Neural crest cell (in vitro differentiated cells): ENCODE results near the gene RUFY1. TPM values are rescaled to one million over a fixed set of nuclear protein-coding genes. Genes with fewer than 3 reads are reported as not detected.
A peak's percentile ranks its signal among the peaks of the same experiment; 100 is the strongest.
"Not testable (repeated sequence)": the region's sequence is repeated elsewhere in the genome, so short reads cannot be mapped to it uniquely, and the experiment has no call there.

Experiments used
- DNase-seq: peaks from one replicate; pipeline ENCODE4 v3.0.0; 2021; ENCODE audit warnings: low read depth, mixed read lengths, low spot score
- H3K27ac Mint-ChIP-seq: one replicate; pipeline ENCODE4 v1.8.0; 2021; ENCODE audit warnings: mild to moderate bottlenecking, mixed read lengths; ENCODE audit not compliant: unreplicated experiment
- H3K27me3 Mint-ChIP-seq: 2 replicates; pipeline ENCODE4 v1.8.0; 2021; ENCODE audit warnings: low read depth, mild to moderate bottlenecking, mixed read lengths
- H3K36me3 Mint-ChIP-seq: 2 replicates; pipeline ENCODE4 v1.8.0; 2021; ENCODE audit warnings: low read depth, mild to moderate bottlenecking, mixed read lengths
- H3K4me1 Mint-ChIP-seq: 2 replicates; pipeline ENCODE4 v1.8.0; 2021; ENCODE audit warnings: mixed read lengths
- H3K4me3 Mint-ChIP-seq: one replicate; pipeline ENCODE4 v1.8.0; 2021; ENCODE audit warnings: mild to moderate bottlenecking, mixed read lengths
- H3K9me3 Mint-ChIP-seq: 2 replicates; pipeline ENCODE4 v1.8.0; 2021; ENCODE audit warnings: mixed read lengths
- CTCF ChIP-seq: fragments of 200-600 bp; sonication (generic); conservative IDR thresholded peaks from 2 replicates; pipeline ENCODE4 v1.5.0; 2021; ENCODE audit warnings: antibody characterized with exemption, mild to moderate bottlenecking
- total RNA-seq: library from RNA; stranded (reverse); gene quantifications from 2 replicates; pipeline ENCODE4 v1.2.1, GENCODE V29; 2021

Gene RUFY1
- total RNA-seq, 1 donor from 2014 or later, result 54.9 TPM

GRCh38 chr5:179623003-179623905 is 72.9 kb downstream of the RUFY1 start, which contains the start of gene HNRNPH1:
Gene HNRNPH1 (minus strand): TSS chr5:179623671. CDS start chr5:179623133, 538 bp downstream.
- H3K9me3 Mint-ChIP-seq, result no peaks in the 10 kb centered on the region
- peak within 1 kb of the TSS; percentile 100 for H3K4me3 Mint-ChIP-seq
- peak; percentile 98 for DNase-seq
- H3K4me1 Mint-ChIP-seq, result peaks cover 49% of the 10 kb centered on the region
- no peak for TF ChIP-seq CTCF
- H3K27ac Mint-ChIP-seq, result peak within 1 kb of the TSS; percentile 100
- peaks cover 32% of the 10 kb centered on the region for H3K27me3 Mint-ChIP-seq
- peaks cover 37% of the 10 kb centered on the region for H3K36me3 Mint-ChIP-seq

DNA sequence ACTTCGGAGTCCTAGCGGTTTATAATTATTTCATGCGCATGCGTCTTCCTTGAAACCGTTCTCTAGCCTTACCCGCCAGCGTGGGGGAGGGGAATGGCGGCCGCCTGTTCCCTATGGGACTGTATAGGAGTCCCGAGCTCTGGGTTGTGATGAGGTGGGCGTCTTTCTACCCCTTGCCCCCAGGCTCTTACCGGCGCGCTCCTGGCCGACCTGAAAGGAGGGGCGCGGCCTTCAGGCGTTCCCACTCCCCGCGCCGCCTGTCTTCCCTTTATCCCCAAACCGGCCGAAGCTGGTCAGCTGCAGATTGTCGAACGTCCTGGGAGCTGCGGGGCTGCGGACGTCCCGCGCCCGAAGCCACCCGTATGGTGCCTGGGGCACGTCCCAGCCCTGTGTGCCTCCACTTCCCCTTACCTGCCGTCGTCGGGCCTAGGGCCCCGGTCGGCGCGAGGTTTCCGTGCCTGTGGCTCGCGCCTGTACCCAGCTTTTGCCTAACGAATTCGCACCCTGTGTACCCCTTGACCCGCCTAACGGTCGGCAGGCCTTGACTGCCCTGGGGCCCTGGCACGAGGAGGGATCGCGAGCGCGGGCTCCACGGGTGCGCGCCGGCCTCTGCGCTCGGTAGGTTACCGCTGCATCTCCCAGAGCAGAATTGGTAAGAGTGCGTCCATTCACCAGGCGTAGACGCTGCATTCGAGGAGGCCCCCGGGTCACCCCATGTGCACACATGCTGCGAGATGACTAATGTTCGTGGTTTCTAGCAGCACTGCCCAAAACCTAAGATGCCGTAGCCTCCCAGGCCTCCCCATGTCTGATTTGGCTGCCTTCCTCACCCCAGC is 73.8 kb downstream of the RUFY1 start:
- no peak for DNase-seq
- Mint-ChIP-seq H3K36me3 (peaks cover 34% of the 10 kb centered on the region), H3K27me3 (peaks cover 31% of the 10 kb centered on the region), H3K4me1 (peaks cover 45% of the 10 kb centered on the region), H3K4me3 (peak overlapping the region; percentile 100), H3K9me3 (no peaks in the 10 kb centered on the region), H3K27ac (peak overlapping the region; percentile 99)
- no peak for TF ChIP-seq CTCF

GRCh38 chr5:179624841-179625271 is 74.5 kb downstream of the RUFY1 start:
- no peaks in the 10 kb centered on the region for H3K9me3 Mint-ChIP-seq
- peaks cover 29% of the 10 kb centered on the region for H3K27me3 Mint-ChIP-seq
- H3K4me1 Mint-ChIP-seq, result peaks cover 40% of the 10 kb centered on the region
- no peak for DNase-seq
- H3K4me3 Mint-ChIP-seq, result peak overlapping the region; percentile 100
- no peak for TF ChIP-seq CTCF
- peak overlapping the region; percentile 99 for H3K27ac Mint-ChIP-seq
- H3K36me3 Mint-ChIP-seq, result peaks cover 32% of the 10 kb centered on the region

DNA sequence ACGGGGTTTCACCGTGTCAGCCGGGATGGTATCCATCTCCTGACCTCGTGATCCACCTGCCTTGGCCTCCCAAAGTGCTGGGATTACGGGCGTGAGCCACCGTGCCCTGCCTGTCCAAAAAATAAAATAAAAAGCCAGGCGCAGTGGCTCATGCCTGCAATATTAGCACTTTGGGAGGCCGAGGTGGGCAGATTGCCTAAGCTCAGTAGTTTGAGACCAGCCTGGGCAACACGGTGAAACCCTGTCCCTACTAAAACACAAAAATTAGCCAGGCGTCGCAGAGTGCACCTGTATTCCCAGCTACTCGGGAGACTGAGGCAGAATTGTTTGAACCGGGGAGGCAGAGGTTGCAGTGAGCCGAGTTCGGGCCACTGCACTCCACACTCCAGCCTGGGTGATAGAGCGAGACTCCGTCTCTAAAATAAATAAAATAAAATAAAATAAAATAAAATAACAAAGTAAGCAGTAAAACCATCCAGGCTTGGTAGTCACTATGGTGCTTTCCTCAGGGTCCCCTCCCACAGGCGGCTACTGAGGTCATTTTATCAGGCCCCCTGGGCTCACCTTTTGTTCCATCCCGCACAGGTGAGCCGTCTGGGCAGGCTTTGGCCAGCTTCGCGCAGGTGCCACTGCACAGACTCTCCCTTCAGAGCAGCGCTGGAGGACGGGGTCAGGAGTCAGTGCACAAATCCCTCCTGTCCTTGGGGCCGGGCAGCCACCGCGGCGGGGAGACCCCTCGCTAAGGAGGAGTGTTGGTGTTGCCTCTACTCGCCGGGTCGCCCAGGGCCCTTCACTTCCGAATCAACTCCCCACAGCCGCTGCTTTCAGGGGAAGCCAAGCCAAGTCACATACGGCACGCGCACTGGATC is 83.4 kb downstream of the RUFY1 start:
- H3K27ac Mint-ChIP-seq, H3K4me3 Mint-ChIP-seq, H3K36me3 Mint-ChIP-seq, H3K9me3 Mint-ChIP-seq, DNase-seq, H3K27me3 Mint-ChIP-seq, H3K4me1 Mint-ChIP-seq: not testable (repeated sequence)

DNA sequence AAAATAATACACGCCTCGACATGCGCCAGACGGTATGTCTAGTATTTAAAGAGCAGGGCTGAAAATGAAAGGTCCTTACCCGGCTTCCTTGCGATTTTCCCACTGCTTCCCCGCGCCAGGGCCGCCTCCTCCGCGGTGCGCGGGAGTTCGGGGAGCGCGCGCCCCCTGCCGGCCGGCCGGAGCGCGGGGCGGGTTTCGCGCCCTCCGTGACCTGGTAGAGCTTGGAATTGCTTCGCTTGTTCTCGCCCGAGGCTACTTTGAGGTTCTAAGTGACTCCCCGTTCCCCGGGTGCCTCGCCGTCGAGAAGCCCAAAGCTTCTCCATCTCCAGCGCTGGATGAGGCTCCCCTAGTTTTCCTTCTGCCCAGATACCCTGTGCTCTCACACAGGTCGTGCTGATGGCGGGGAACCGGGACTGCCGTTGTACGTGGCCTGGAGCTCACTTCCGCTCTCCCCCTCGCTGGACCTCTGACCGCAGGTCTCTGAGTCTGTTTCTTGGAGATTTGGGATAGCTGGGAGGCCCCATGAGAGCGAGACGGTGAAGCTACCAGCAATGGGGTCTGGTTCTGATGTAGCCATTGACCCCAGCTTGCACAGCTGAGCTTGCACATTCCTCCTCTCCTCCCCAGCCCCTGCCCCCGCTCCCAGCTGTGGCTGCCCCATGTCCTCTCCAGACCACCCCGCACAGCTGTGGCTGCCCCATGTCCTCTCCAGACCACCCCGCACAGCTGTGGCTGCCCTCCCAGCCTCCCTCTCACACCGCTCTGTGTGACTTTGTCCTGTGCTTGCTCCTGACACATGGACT is 84.2 kb downstream of the RUFY1 start:
- H3K27ac Mint-ChIP-seq, H3K36me3 Mint-ChIP-seq, H3K9me3 Mint-ChIP-seq, H3K4me3 Mint-ChIP-seq, H3K4me1 Mint-ChIP-seq, DNase-seq, H3K27me3 Mint-ChIP-seq: not testable (repeated sequence)

- H3K36me3 Mint-ChIP-seq, DNase-seq, H3K4me3 Mint-ChIP-seq, H3K4me1 Mint-ChIP-seq, H3K27me3 Mint-ChIP-seq, H3K9me3 Mint-ChIP-seq: not testable (repeated sequence)
- peak overlapping the region; percentile 50 for H3K27ac Mint-ChIP-seq
Observed at GRCh38 chr5:179639296-179639695, 88.9 kb downstream of the RUFY1 start.

DNA sequence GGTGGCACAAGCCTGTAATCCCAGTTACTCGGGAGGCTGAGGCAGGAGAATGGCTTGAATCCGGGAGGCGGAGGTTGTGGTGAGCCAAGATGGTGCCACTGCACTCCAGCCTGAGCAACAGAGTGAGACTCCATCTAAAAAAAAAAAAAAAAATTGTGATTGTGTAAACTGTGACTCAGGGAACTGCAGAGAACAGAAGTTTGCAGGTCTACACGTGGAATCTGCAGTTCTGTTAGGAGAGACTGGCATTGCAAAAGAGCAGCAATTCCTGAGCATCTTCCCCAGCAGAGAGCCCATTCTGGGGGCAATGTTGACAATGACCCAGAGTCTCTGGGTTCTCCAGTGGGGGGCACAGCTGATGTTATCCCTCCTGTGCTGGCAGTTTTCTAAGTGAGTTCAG is 91.4 kb downstream of the RUFY1 start:
- H3K36me3 Mint-ChIP-seq, H3K4me1 Mint-ChIP-seq, H3K9me3 Mint-ChIP-seq, H3K27ac Mint-ChIP-seq, H3K4me3 Mint-ChIP-seq, H3K27me3 Mint-ChIP-seq, DNase-seq: not testable (repeated sequence)

GRCh38 chr5:179642626-179643025 is 92.3 kb downstream of the RUFY1 start:
- H3K27ac Mint-ChIP-seq, result peak overlapping the region; percentile 95
- H3K4me1 Mint-ChIP-seq, H3K4me3 Mint-ChIP-seq, DNase-seq, H3K36me3 Mint-ChIP-seq, H3K9me3 Mint-ChIP-seq, H3K27me3 Mint-ChIP-seq: not testable (repeated sequence)
